Dermis microvascular lymphatic vessel endothelial cell (primary cell): ENCODE data around the gene LYSMD4. TPM values are rescaled to one million over a fixed set of nuclear protein-coding genes. Genes with fewer than 3 reads are reported as not detected.
A peak's percentile ranks its signal among the peaks of the same experiment; 100 is the strongest.
"Not testable (repeated sequence)": the region's sequence is repeated elsewhere in the genome, so short reads cannot be mapped to it uniquely, and the experiment has no call there.

Experiments
- DNase-seq, 2 donors: peaks; one replicate each; pipeline versions ENCODE4 v3.0.0 to v3.0.0-alpha.2; 2010; ENCODE audit warnings: low read depth in 2 of 2
- total RNA-seq: library from RNA; depleted of rRNA; stranded (reverse); fragments of >200 nt; gene quantifications from 2 replicates; pipeline ENCODE4 v1.2.1, GENCODE V29; 2014

LYSMD4 gene
- total RNA-seq: 4.6 and 5.8 TPM in 2 replicates

- DNase-seq: peak; percentile 83 to 97
These were observed at the start of gene LYSMD4 for GRCh38 chr15:99733268-99734039. TSS of gene LYSMD4 (minus strand) at chr15:99733437. CDS start at chr15:99731999, 1,438 bp downstream.

DNA sequence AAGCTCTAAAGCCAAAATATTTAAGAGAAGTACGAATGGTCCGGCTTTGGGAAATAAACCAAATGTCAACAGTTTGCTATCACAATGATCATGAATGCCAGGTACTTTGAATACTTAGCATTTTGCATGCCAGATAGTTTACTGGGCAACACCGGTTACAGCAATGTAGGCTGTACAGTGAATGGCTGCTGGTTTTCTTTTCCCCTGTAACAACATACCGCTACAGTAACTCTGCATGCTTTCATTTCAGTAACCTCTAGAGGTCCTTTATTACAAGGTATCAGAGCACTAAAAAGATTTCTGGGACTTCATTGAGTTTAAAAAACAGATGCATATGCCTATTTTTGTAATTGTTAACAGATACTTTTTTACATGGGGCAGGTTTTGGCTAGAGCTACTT lies 48.8 kb upstream of the LYSMD4 start:
- not testable (repeated sequence) for DNase-seq

DNA sequence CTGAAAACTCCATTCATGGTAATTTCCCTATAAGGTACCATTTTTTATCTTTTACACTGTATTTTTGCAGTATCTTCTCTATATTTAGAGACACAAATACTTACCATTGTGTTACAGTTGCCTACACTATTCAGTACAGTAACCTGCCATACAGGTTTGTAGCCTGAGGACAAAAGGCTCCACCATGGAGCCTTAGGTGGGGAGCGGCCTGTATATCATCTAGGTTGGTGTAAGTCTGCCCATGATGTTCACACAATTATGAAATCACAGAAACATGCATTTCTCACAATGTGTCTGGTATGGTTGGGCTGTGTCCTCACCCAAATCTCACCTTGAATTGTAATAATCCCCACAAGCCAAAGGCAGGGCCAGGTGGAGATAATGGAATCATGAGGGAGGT lies 43.9 kb upstream of the LYSMD4 start:
- DNase-seq: no peak

DNA sequence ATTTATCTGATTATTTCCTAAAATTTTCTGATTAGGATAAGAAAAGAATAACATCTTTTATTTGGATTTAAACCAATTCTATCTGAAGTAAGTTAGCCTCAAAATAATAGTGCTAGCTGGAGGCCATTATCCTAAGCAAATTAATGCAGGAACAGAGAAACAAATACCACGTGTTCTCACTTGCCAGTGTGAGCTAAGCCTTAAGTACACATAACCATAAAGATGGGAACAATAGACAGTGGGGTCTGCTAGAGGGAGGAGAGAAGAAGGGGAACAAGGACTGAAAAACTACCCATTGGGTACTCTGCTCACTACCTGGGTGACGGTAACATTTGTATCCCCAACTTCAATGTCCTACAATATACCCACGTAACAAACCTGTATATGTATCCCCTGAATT lies 31.3 kb upstream of the LYSMD4 start:
- no peak for DNase-seq

DNA sequence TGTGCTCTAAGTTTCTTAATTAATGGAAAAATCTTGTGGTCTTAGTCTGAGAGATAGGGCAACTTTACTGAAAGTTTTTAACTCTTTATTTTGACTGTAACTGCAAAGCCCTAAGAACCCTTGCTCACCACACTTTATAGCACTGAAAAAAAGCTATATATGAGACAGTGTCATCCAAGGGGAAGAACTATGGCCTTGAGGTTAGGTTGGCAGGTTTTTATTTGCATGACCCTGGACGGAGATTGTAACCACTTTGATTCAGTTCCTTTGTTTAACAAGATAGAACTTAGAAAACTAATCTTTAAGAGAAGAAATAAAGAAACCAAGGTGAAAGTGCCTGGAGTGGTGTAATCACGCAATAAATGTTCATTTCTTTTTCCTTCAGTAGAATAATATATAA lies 30.6 kb upstream of the LYSMD4 start:
- DNase-seq: no peak

GRCh38 chr15:99762288-99762687 lies 29.1 kb upstream of the LYSMD4 start:
- no peak for DNase-seq

DNA sequence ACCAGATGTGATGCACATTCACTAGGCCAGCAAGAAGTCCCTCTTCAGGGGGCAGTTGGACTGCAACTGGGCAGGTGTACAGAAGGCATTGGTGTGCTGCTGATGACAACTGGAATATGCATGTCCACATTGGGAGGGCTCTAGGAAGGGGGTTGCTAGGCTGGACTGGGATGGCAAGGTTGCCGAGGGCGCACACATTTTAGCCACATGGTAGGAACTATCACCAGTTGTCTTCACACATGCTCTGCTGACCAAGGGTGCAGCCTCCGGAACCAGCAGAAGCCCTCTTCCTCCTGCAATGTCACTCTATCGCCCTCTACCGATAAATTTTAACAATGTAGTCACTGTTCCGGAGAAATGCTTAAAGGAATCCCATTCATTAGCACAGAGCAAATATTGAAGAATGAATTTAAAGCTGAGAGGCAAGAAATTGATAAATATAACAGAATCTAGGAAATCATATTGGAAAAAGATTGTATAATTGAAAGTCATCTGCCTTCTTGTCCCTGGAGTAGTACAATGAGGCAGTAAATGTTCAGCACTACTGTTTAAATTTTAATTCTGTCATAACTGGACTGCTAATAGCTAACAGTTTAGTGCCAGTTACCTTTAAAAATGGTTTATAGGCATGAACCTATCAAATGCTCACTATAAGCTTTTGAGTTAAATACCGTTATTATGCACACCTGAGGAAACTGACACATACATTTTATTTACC lies 22.6 kb upstream of the LYSMD4 start:
- peak; percentile 34 to 76 for DNase-seq

- DNase-seq: no peak
These were observed 19.8 kb upstream of the LYSMD4 start for GRCh38 chr15:99753066-99753465.

GRCh38 chr15:99752556-99752955 lies 19.3 kb upstream of the LYSMD4 start:
- DNase-seq: no peak

DNA sequence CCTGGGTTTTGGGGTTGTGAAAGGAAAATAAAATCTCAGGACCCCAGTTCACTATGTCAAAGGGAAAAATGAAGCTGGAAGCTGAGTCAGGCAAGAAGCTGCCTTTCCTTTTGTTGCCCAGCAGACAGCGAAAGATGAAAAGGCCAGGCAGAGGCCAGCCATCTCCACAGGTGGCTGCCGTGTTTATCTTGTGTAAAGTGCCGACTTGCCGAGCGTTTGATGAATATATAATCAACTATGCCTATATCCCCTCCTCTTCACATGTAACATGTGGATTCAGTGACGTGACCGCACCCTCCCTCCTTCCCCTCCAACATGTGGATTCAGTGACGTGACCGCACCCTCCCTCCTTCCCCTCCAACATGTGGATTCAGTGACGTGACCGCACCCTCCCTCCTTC lies 17.1 kb upstream of the LYSMD4 start:
- DNase-seq: not testable (repeated sequence)

DNA sequence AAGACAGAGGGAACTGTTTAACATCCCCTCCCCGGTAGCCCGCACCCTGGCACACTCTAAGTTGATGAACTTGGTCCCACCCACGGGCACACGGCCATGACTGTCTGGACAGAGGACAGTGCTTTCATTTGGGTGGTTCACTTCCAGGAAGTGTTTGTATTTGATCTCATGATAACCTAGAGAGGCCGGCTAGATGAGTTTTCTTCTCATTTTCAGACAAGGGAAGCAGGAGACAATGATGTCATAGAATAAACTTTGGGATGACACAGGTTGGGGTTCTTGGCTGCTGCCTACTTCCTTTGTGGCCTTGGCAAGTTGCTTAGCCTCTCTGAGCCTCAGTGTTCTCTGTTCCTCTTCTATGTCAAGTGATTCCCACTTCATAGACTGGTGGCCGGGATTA lies 16.1 kb upstream of the LYSMD4 start:
- DNase-seq: peak in 1 of 2 donors; percentile 39

- no peak for DNase-seq
These were observed 12.3 kb upstream of the LYSMD4 start for GRCh38 chr15:99745370-99746086.

DNA sequence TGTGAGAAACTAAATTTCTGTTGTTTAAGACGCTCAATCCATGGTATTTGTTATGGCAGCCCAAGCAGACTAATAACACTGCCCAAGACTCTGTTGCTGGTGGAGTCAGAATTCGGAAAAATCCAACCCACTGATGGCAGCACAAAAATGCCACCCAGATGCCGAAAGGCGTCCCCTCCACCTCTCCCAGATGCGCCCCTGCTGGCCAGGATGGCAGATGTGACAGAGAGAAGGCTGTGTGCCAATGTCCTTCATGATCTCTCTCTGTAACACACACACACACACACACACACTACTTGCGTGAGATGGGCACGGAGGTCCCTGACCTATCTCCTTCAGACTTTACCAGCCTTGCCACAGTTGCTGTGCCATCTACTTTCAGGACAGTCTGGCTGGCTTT lies 10.9 kb upstream of the LYSMD4 start:
- no peak for DNase-seq

DNA sequence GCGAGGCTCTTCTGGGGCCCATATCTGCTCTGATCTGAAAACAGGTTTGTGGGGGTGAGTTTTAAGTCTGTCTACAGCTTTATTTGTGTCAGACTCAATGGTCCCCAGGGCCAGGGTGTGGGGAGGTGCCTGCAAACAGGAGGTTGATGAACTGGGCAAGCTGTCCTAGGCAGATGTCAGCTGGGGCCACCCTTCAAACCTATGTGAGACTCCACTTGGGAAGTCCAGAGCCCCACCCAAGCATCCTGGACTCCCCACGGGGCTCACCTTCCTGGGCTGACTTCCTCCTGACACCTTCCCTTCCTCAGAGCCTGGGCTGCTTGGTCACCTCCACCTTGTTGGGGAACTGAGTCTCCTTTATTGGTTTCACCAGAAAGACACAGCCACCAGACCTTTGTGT lies 8.6 kb upstream of the LYSMD4 start:
- DNase-seq: no peak

GRCh38 chr15:99738021-99738847 lies 5.0 kb upstream of the LYSMD4 start:
- DNase-seq: no peak

GRCh38 chr15:99736702-99737101 lies 3.5 kb upstream of the LYSMD4 start:
- no peak for DNase-seq

DNA sequence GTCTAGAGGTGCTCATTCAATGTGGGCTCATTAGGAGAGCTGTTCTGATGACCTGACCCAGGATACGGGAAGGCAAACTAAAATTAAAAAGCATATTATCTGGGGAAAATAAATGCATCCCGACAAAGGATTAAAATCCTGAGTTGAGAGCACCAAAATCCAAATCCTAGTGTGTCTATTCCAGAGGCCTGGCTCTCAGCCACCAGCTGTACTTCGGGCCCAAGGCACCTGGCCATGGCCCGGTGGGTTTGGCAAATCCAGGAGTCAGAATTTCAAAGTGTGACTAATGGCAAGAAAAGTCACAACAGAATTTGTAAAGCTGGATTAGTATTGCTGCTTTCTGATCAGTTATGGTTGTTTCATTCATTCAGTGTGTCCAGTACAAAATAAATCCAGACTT lies 2.6 kb upstream of the LYSMD4 start:
- no peak for DNase-seq

DNA sequence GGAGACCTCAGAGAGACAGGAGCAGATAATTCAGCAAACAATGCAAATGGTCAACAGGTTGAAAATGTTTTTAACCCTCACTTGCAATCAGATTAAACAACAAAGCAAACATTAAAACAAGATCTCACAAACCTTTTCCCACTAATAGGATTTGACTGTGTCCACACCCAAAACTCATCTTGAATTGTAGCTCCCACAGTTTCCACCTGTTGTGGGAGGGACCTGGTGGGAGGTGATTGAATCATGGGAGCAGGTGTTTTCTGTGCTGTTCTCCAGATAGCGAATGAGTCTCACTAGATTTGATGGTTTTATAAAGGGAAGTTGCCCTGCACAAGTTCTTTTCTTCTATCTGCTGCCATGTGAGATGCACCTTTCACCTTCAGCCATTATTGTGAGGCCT lies 1.3 kb upstream of the LYSMD4 start:
- no peak for DNase-seq

DNA sequence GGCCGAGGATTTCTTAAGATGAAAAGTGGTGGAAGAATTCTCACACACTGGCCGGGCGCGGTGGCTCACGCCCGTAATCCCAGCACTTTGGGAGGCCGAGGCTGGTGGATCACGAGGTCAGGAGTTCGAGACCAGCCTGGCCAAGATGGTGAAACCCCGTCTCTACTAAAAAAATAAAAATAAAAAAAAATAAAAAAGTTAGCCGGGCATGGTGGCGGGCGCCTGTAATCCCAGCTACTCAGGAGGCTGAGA lies 729 bp upstream of the LYSMD4 start:
- not testable (repeated sequence) for DNase-seq

GRCh38 chr15:99732751-99733267 lies 428 bp downstream of the LYSMD4 start:
- DNase-seq: peak in 1 of 2 donors; percentile 21

- DNase-seq: peak in 1 of 2 donors; percentile 19
These were observed 1.0 kb downstream of the LYSMD4 start for GRCh38 chr15:99732124-99732750.
